ENCODE results near the gene KPNA1.

The KPNA1 gene

DNA sequence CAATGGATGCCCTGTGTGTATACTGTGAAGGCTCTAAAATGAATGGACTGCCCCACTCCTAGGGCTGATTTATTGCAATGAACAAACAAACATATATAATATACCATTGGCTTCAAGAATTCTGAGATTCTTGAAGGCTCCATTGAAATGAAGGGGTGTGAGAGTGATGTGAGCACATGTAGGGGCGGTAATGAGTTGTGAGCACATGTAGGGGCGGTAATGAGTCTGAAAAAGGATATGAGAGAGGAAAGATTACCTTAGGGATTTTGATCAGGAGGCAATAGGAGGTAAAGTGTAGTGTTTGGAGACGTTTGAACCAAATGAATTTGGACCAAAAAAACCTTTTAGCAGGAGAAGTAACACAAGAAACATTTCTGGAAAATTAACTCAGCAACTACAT, 127.0 kb downstream of the KPNA1 start:
- Histone ChIP-seq H3K9ac (ENCODE audit: low read depth, low read length) (no peak overlapping the region), H3K36me3 (ENCODE audit: insufficient read depth, low read length) (no peaks in the 10 kb centered on the region), H3K4me1 (ENCODE audit: insufficient read depth, low read length) (no peaks in the 10 kb centered on the region), H3K9me3 (ENCODE audit: control insufficient read depth, insufficient read depth, low read length) (no peaks in the 10 kb centered on the region)

DNA sequence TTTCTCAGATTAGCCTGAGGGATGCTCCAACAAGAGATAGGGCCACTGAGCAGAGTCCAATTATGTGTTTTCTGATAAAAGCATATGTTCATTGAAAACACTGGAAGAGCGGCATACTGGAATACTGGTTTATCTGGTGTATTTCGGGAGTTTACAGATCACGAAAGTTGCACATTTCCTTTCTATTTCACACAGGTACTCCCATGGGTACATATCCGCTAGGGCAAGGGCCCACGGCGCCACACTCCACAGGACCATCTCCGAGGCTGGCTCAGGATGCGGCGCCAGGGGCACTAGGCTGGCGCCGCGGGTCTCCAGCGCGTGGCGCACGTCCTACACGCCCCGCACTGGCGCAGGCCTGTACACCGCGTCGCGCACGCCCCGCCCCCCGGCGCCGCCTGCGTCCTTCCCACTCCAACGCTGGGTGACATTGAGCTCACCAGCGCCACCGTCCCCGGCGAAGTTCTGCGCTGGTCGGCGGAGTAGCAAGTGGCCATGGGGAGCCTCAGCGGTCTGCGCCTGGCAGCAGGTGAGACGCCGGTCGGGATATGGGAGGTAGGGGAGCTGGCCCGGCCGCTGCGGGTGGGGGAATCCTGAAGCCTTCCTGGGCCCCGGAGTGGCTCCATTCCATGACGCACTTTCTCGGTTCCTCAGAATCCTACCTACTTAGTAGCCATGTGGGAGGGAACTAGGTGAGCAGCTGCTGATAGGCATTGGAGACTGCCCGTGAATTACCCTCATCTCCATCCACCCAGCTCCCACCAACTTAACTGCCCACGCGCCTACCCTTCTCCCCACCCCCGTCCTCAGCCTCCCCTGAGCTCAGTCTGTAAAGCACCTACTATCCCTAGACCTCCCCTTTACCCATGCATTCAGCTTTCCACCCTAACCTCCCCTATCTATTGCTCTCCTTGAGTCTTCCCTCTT, 130.7 kb downstream of the KPNA1 start, which contains the start of gene FAM162A:
FAM162A (plus strand) TSS at position 412 of the 927 bp plus-strand sequence; CDS start at position 496, 84 bp downstream.
- Histone ChIP-seq H3K9ac (ENCODE audit: low read depth, low read length) (peak within 1 kb of the TSS; percentile 62), H3K4me1 (ENCODE audit: insufficient read depth, low read length) (no peaks in the 10 kb centered on the region), H3K9me3 (ENCODE audit: control insufficient read depth, insufficient read depth, low read length) (no peaks in the 10 kb centered on the region), H3K36me3 (ENCODE audit: insufficient read depth, low read length) (no peaks in the 10 kb centered on the region)

DNA sequence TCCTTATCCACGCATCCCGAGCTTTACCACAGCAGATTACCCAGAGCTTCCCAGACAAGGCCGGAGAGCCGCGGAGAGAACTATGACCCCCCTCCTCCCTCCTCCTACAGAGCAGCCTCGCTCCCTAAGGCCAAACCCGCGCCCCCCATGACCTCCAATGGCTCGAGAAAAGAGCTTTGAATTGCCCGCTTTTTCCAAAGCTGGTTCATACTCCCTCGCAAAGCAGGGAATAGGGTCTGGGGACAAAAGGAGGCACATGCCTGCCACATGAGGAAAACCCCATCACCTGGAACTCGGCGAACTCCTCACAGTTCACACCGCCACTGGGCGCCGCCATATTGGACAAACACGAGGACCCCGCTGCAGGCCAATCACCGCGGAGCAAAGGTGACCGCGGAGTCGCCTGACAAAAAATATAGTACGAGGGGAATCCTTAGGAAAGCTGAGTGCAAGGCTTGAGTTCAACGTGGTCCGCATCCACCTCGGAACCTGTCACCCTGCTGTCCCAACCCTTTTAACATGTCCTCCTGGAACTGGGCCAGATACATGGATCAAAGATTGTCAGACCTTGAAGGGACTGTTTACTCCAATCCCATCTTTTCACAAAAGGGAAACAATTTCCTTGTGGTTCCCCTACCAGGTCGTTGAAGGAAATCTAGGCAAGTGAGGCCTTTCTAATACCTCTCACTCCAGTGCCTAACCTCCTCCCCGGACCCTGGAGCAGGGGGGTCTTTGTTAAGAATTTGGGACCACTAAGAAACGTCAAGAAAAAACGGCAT, 131.7 kb downstream of the KPNA1 start, which contains the start of gene MIX23:
MIX23 (minus strand) TSS at position 344 of the 779 bp plus-strand sequence; CDS start at position 337, 7 bp downstream.
- Histone ChIP-seq H3K9me3 (ENCODE audit: control insufficient read depth, insufficient read depth, low read length) (no peaks in the 10 kb centered on the region), H3K4me1 (ENCODE audit: insufficient read depth, low read length) (no peaks in the 10 kb centered on the region), H3K9ac (ENCODE audit: low read depth, low read length) (peak within 1 kb of the TSS; percentile 62), H3K36me3 (ENCODE audit: insufficient read depth, low read length) (no peaks in the 10 kb centered on the region)

DNA sequence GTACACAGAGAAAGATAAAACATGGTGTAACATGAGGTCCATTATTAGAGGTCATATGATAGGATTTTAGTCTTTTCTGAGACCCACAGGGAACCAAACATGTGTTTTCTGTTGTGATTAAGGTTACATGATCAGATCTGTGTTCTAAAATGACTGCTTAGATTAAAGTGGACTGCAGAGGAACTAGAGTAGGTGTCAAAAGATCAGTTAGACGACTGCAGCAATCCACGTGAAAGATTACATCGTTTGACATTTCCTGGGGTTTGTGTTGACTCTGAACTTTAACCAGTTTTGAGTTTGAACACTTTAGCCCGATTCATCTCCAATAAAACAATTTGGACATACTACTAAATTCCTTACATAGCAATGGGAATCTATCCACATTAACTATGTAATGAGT, 136.8 kb downstream of the KPNA1 start:
- H3K9me3 ChIP-seq (ENCODE audit: control insufficient read depth, insufficient read depth, low read length): no peaks in the 10 kb centered on the region
- H3K9ac ChIP-seq (ENCODE audit: low read depth, low read length): no peak overlapping the region
- H3K36me3 ChIP-seq (ENCODE audit: insufficient read depth, low read length): no peaks in the 10 kb centered on the region
- H3K4me1 ChIP-seq (ENCODE audit: insufficient read depth, low read length): no peaks in the 10 kb centered on the region

DNA sequence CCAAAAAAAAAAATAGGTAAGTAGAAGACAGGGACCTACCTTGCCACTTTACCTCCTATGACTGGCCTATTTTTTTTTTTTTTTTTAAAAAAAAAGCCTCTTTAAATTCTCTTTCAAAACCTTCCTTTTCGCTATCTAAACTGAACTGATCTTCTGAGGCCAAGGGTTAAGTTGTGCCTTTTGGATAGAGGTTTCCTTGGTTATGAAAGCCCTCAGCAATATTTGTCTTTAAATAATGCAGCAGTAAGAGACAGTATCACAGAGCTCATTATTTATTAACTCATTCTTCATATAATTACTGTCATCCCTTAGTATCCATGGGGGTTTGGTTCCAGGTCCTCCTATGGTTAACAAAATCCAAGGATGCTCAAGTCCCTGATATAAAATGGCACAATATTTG, 140.7 kb downstream of the KPNA1 start:
- H3K9me3 ChIP-seq (ENCODE audit: control insufficient read depth, insufficient read depth, low read length): no peaks in the 10 kb centered on the region
- H3K4me1 ChIP-seq (ENCODE audit: insufficient read depth, low read length): no peaks in the 10 kb centered on the region
- no peaks in the 10 kb centered on the region for H3K36me3 ChIP-seq (ENCODE audit: insufficient read depth, low read length)
- no peak overlapping the region for H3K9ac ChIP-seq (ENCODE audit: low read depth, low read length)

All from ES-I3 (cell line).